Neural cell (in vitro differentiated cells): Measurements from ENCODE around the gene GRAMD1B. TPM values are rescaled to one million over a fixed set of nuclear protein-coding genes. Genes with fewer than 3 reads are reported as not detected.

ENCODE experiments used
- H2AFZ ChIP-seq: fragments of 200-600, 300-800 bp; sonication (generic), shearing (Covaris generic); 2 replicates; pipeline ENCODE4 v1.6.0; 2014; ENCODE audit warnings: low read depth, mild to moderate bottlenecking, antibody characterized with exemption, low read length, moderate library complexity
- H3F3A ChIP-seq: fragments of 200-600 bp; shearing (Covaris generic); 2 replicates; pipeline ENCODE4 v1.6.1; 2016; ENCODE audit warnings: mild to moderate bottlenecking, moderate library complexity, mixed read lengths, antibody characterized with exemption, low read length; ENCODE audit not compliant: insufficient read depth, poor library complexity, severe bottlenecking
- H3K27ac ChIP-seq: fragments of 200-600, 300-800 bp; sonication (generic), shearing (Covaris generic); 2 replicates; pipeline ENCODE4 v1.5.1; 2014; ENCODE audit warnings: mild to moderate bottlenecking, low read length, moderate library complexity
- H3K27me3 ChIP-seq: fragments of 300-800, 200-600 bp; sonication (generic), shearing (Covaris generic); 2 replicates; pipeline ENCODE4 v1.6.0; 2014; ENCODE audit warnings: mild to moderate bottlenecking, low read depth, low read length, moderate library complexity; ENCODE audit not compliant: insufficient read depth
- H3K36me3 ChIP-seq: fragments of 300-800, 200-600 bp; sonication (generic), shearing (Covaris generic); 2 replicates; pipeline ENCODE4 v1.5.1; 2014; ENCODE audit warnings: mild to moderate bottlenecking, antibody characterized with exemption, low read length, moderate library complexity; ENCODE audit not compliant: insufficient read depth
- H3K4me2 ChIP-seq: fragments of 300-800, 200-600 bp; sonication (generic), shearing (Covaris generic); 2 replicates; pipeline ENCODE4 v1.6.0; 2014; ENCODE audit warnings: mild to moderate bottlenecking, low read length
- H3K4me3 ChIP-seq: fragments of 300-800, 200-600 bp; sonication (generic), shearing (Covaris generic); 2 replicates; pipeline ENCODE4 v1.5.1; 2014; ENCODE audit warnings: mild to moderate bottlenecking, low read length, moderate library complexity
- H3K79me2 ChIP-seq: fragments of 200-600 bp; shearing (Covaris generic); replicated peaks from 2 replicates; pipeline ENCODE4 v1.6.0; 2014; ENCODE audit warnings: mild to moderate bottlenecking, low read length, moderate library complexity; ENCODE audit not compliant: insufficient read depth
- H3K9ac ChIP-seq: fragments of 300-800, 200-600 bp; sonication (generic), shearing (Covaris generic); 2 replicates; pipeline ENCODE4 v1.6.1; 2016; ENCODE audit warnings: mild to moderate bottlenecking, low read length, mixed read lengths
- H3K9me2 ChIP-seq: fragments of 200-600 bp; shearing (Covaris generic); 2 replicates; pipeline ENCODE4 v1.6.1; 2016; ENCODE audit warnings: mild to moderate bottlenecking, low read length, mixed read lengths; ENCODE audit not compliant: insufficient read depth
- H3K9me3 ChIP-seq: fragments of 200-600, 300-800 bp; sonication (generic), shearing (Covaris generic); 2 replicates; pipeline ENCODE4 v1.6.1; 2016; ENCODE audit warnings: mild to moderate bottlenecking, mixed run types, low read length, moderate library complexity, mixed read lengths
- H4K20me1 ChIP-seq: fragments of 200-600 bp; shearing (Covaris generic); 2 replicates; pipeline ENCODE4 v1.6.1; 2016; ENCODE audit warnings: mild to moderate bottlenecking, mixed run types; ENCODE audit not compliant: insufficient read depth
- CTCF ChIP-seq: fragments of 450-650 bp; IDR thresholded peaks from 2 replicates; pipeline ENCODE4 v1.5.1; 2014; ENCODE audit warnings: antibody characterized with exemption, mild to moderate bottlenecking, moderate library complexity; ENCODE audit not compliant: poor library complexity, severe bottlenecking
- EP300 ChIP-seq: fragments of 450-650 bp; conservative IDR thresholded peaks from 2 replicates; pipeline ENCODE4 v1.6.1; 2014; ENCODE audit warnings: antibody characterized with exemption, mild to moderate bottlenecking, moderate library complexity; ENCODE audit not compliant: poor library complexity, severe bottlenecking
- EZH2 ChIP-seq: fragments of 200-600, 300-800 bp; shearing (Covaris generic), sonication (generic); IDR thresholded peaks from 2 replicates; pipeline ENCODE4 v1.6.1; 2014; ENCODE audit warnings: antibody characterized with exemption, low read length, borderline replicate concordance, mild to moderate bottlenecking; ENCODE audit not compliant: insufficient read depth, poor library complexity, severe bottlenecking
- MXI1 ChIP-seq: fragments of 450-650 bp; conservative IDR thresholded peaks from 2 replicates; pipeline ENCODE4 v1.6.1; 2014; ENCODE audit warnings: antibody characterized with exemption, mild to moderate bottlenecking; ENCODE audit not compliant: poor library complexity, severe bottlenecking
- POLR2AphosphoS5 ChIP-seq: IDR thresholded peaks from 2 replicates; pipeline ENCODE4 v1.6.1; 2012
- RAD21 ChIP-seq: fragments of 450-650 bp; conservative IDR thresholded peaks from 2 replicates; pipeline ENCODE4 v1.6.1; 2014; ENCODE audit warnings: antibody characterized with exemption, mild to moderate bottlenecking, moderate library complexity
- REST ChIP-seq: IDR thresholded peaks from 2 replicates; pipeline ENCODE4 v1.6.1; 2012; ENCODE audit warnings: borderline replicate concordance
- SMC3 ChIP-seq: fragments of 450-650 bp; conservative IDR thresholded peaks from 2 replicates; pipeline ENCODE4 v1.6.1; 2014; ENCODE audit warnings: antibody characterized with exemption, mild to moderate bottlenecking, moderate library complexity; ENCODE audit not compliant: poor library complexity
- TAF1 ChIP-seq: IDR thresholded peaks from 2 replicates; pipeline ENCODE4 v1.6.1; 2012; ENCODE audit warnings: low read depth
- polyA plus RNA-seq: library from polyadenylated mRNA; depleted of rRNA; stranded (reverse); fragments of >200 nt; gene quantifications from 2 replicates; pipeline ENCODE4 v1.2.3, GENCODE V29; 2014

Gene GRAMD1B
- polyA plus RNA-seq, 1 donor from 2014 or later = 1.5 TPM

DNA sequence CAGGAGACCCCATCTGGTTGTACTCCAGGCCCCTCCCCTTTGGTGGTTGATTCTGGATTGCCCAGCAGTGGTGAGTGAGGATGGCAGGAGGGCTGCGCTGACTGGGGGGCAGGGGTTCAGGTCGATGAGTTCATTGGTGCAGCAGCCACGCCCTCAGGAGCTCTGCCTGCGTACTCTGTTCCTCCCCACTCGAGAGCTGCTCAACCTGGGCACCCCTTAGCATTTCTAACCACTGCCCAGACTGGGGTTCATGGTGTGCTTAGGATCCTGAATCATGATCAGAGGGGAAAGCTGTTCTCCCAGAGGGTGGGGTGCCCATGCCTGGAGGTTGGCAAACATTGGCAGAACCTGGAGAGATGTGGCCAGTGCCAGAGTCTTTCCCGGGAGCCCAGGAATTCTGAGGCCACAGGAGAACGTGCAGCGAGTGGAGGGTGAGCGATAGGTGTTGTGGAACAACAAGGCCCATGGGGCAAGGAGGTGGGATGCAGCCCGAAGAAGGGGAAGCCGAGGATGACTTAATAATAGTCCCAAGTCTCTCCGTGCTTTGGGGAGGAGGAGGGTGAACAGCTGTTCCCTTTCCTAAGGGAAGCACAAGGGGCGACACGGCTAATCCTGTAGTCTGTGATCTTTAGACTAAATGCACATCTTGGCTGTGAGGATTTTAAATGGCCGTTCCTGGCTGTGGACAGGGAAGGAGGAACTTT lies 148.9 kb downstream of the GRAMD1B start:
- Histone ChIP-seq H3K9ac (no peak overlapping the region), H3K27ac (no peak overlapping the region), H2AFZ (no peak overlapping the region), H3K27me3 (no peaks in the 10 kb centered on the region), H3K36me3 (no peaks in the 10 kb centered on the region), H4K20me1 (no peaks in the 10 kb centered on the region), H3K79me2 (no peaks in the 10 kb centered on the region), H3K4me3 (no peak overlapping the region), H3K9me3 (no peaks in the 10 kb centered on the region), H3K4me2 (no peak overlapping the region), H3F3A (no peaks in the 10 kb centered on the region), H3K9me2 (no peaks in the 10 kb centered on the region)
- TF ChIP-seq RAD21 = no peak
- TF ChIP-seq MXI1 = no peak
- no peak for TF ChIP-seq EZH2
- no peak for TF ChIP-seq EP300

DNA sequence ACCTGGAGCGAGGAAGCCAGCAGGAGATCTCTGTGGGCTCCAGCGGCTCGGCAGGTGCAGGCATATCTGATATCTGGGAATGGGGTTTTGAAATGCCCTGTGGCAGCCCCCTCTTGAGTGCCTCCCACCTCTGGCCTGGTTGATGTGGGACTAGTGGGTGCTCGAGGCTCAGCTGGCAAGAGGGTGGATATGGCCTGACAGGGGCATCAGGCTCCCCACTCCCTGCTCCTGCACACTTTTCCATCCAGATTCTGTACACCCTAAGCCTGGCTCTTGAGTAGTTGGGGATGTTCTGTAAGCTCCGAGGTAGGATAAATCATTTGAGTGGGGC lies 149.4 kb downstream of the GRAMD1B start:
- Histone ChIP-seq H3K4me3 (no peak overlapping the region), H3K27ac (no peak overlapping the region), H3K4me2 (no peak overlapping the region), H3F3A (no peaks in the 10 kb centered on the region), H4K20me1 (no peaks in the 10 kb centered on the region), H3K27me3 (no peaks in the 10 kb centered on the region), H3K79me2 (no peaks in the 10 kb centered on the region), H3K36me3 (no peaks in the 10 kb centered on the region), H3K9ac (no peak overlapping the region), H3K9me3 (no peaks in the 10 kb centered on the region), H3K9me2 (no peaks in the 10 kb centered on the region), H2AFZ (no peak overlapping the region)
- no peak for TF ChIP-seq RAD21
- TF ChIP-seq CTCF = no peak
- no peak for TF ChIP-seq MXI1
- no peak for TF ChIP-seq SMC3
- TF ChIP-seq POLR2AphosphoS5 = no peak
- TF ChIP-seq EP300 = no peak
- no peak for TF ChIP-seq REST
- no peak for TF ChIP-seq EZH2
- no peak for TF ChIP-seq TAF1
